H9 (cell line): ENCODE measurements around the gene CHRNA9. TPM values are rescaled to one million over a fixed set of nuclear protein-coding genes. Genes with fewer than 3 reads are reported as not detected.

Source experiments
- DNase-seq: peaks from one replicate; pipeline ENCODE4 v3.0.0-alpha.2; 2017
- H2AFZ ChIP-seq: one replicate; pipeline ENCODE4 v1.6.1; 2013; ENCODE audit warnings: mild to moderate bottlenecking, low read length, control low read depth, moderate library complexity
- H2AK5ac ChIP-seq: 2 replicates; pipeline ENCODE4 v1.6.1; 2013; ENCODE audit warnings: low read length, control low read depth, mixed read lengths; ENCODE audit not compliant: insufficient read length
- H2BK120ac ChIP-seq: one replicate; pipeline ENCODE4 v1.6.1; 2013; ENCODE audit warnings: low read depth, mild to moderate bottlenecking, low read length, control low read depth, inconsistent platforms; ENCODE audit not compliant: poor library complexity, severe bottlenecking
- H2BK12ac ChIP-seq: 2 replicates; pipeline ENCODE4 v1.6.1; 2013; ENCODE audit warnings: low read length, control low read depth, mixed read lengths, low read depth; ENCODE audit not compliant: insufficient read length
- H2BK15ac ChIP-seq: 2 replicates; pipeline ENCODE4 v1.6.1; 2013; ENCODE audit warnings: low read depth, low read length, control low read depth
- H2BK20ac ChIP-seq: one replicate; pipeline ENCODE4 v1.6.1; 2013; ENCODE audit warnings: low read depth, mild to moderate bottlenecking, low read length, control low read depth, inconsistent platforms; ENCODE audit not compliant: poor library complexity, severe bottlenecking
- H2BK5ac ChIP-seq: 2 replicates; pipeline ENCODE4 v1.6.1; 2013; ENCODE audit warnings: low read length, control low read depth, mixed read lengths; ENCODE audit not compliant: insufficient read length
- H3K14ac ChIP-seq: 2 replicates; pipeline ENCODE4 v1.6.1; 2013; ENCODE audit warnings: low read length, control low read depth; ENCODE audit not compliant: insufficient read depth
- H3K18ac ChIP-seq: 2 replicates; pipeline ENCODE4 v1.6.1; 2013; ENCODE audit warnings: low read depth, mild to moderate bottlenecking, mixed read lengths, low read length, control low read depth; ENCODE audit not compliant: insufficient read length
- H3K23ac ChIP-seq: 2 replicates; pipeline ENCODE4 v1.6.1; 2013; ENCODE audit warnings: low read length, control low read depth, mixed read lengths, low read depth; ENCODE audit not compliant: insufficient read length
- H3K23me2 ChIP-seq: 2 replicates; pipeline ENCODE4 v1.6.1; 2013; ENCODE audit warnings: low read depth, mild to moderate bottlenecking, mixed read lengths, low read length, control low read depth; ENCODE audit not compliant: insufficient read length, poor library complexity, severe bottlenecking
- H3K27ac ChIP-seq: 2 replicates; pipeline ENCODE4 v1.5.1; 2013; ENCODE audit warnings: low read length, control low read depth, mixed read lengths, low read depth; ENCODE audit not compliant: insufficient read length
- H3K27me3 ChIP-seq: 2 replicates; pipeline ENCODE4 v1.6.1; 2013; ENCODE audit warnings: low read length, control low read depth, inconsistent platforms; ENCODE audit not compliant: insufficient read depth
- H3K4ac ChIP-seq: 2 replicates; pipeline ENCODE4 v1.6.1; 2013; ENCODE audit warnings: low read depth, mild to moderate bottlenecking, control low read depth, inconsistent platforms, low read length, moderate library complexity
- H3K4me1 ChIP-seq: 2 replicates; pipeline ENCODE4 v1.6.1; 2013; ENCODE audit warnings: low read length, control low read depth, inconsistent platforms; ENCODE audit not compliant: insufficient read depth
- H3K4me2 ChIP-seq: 2 replicates; pipeline ENCODE4 v1.6.1; 2013; ENCODE audit warnings: low read length, control low read depth, mixed read lengths; ENCODE audit not compliant: insufficient read length, insufficient read depth
- H3K56ac ChIP-seq: 2 replicates; pipeline ENCODE4 v1.6.1; 2013; ENCODE audit warnings: low read depth, mild to moderate bottlenecking, mixed read lengths, low read length, control low read depth; ENCODE audit not compliant: insufficient read length
- H3K79me1 ChIP-seq: 2 replicates; pipeline ENCODE4 v1.6.1; 2013; ENCODE audit warnings: low read depth, mild to moderate bottlenecking, moderate library complexity, low read length, control low read depth, inconsistent platforms; ENCODE audit not compliant: insufficient read depth, poor library complexity, severe bottlenecking
- H3K79me2 ChIP-seq: 2 replicates; pipeline ENCODE4 v1.6.1; 2013; ENCODE audit warnings: low read length, control low read depth, inconsistent platforms; ENCODE audit not compliant: insufficient read depth
- H3K9ac ChIP-seq: 2 replicates; pipeline ENCODE4 v1.6.1; 2013; ENCODE audit warnings: low read length, control low read depth, mixed read lengths; ENCODE audit not compliant: insufficient read length; ENCODE audit errors: extremely low read depth
- H3K9me3 ChIP-seq: one replicate; pipeline ENCODE4 v1.6.1; 2013; ENCODE audit warnings: low read depth, low read length, inconsistent platforms; ENCODE audit not compliant: control insufficient read depth
- H3T11ph ChIP-seq: one replicate; pipeline ENCODE4 v1.6.1; 2013; ENCODE audit warnings: mild to moderate bottlenecking, low read length, control low read depth, inconsistent platforms
- H4K20me1 ChIP-seq: one replicate; pipeline ENCODE4 v1.6.1; 2013; ENCODE audit not compliant: control insufficient read depth, insufficient read length, insufficient read depth
- H4K5ac ChIP-seq: 2 replicates; pipeline ENCODE4 v1.6.1; 2013; ENCODE audit warnings: low read depth, mild to moderate bottlenecking, mixed read lengths, low read length, control low read depth; ENCODE audit not compliant: insufficient read length
- H4K8ac ChIP-seq: replicated peaks from 2 replicates; pipeline ENCODE4 v1.6.1; 2013; ENCODE audit warnings: low read length, control low read depth, mixed read lengths, low read depth; ENCODE audit not compliant: insufficient read length
- H4K91ac ChIP-seq: 2 replicates; pipeline ENCODE4 v1.6.1; 2013; ENCODE audit warnings: low read depth, mild to moderate bottlenecking, moderate library complexity, mixed read lengths, low read length, control low read depth; ENCODE audit not compliant: insufficient read length
- H3K27ac Mint-ChIP-seq, 3 experiments: 2 replicates in 2 of 3; 3 replicates in 1 of 3; pipeline ENCODE4 v1.8.0; 2020 to 2021; ENCODE audit warnings: mixed read lengths in 3 of 3, mild to moderate bottlenecking in 1 of 3, moderate library complexity in 1 of 3
- H3K27me3 Mint-ChIP-seq: 2 replicates; pipeline ENCODE4 v1.8.0; 2021; ENCODE audit warnings: low read depth, mild to moderate bottlenecking, moderate library complexity, mixed read lengths
- H3K36me3 Mint-ChIP-seq, 3 experiments: 2 replicates in 2 of 3; 3 replicates in 1 of 3; pipeline ENCODE4 v1.8.0; 2020 to 2021; ENCODE audit warnings: low read depth in 3 of 3, mixed read lengths in 3 of 3; ENCODE audit not compliant: insufficient read depth in 1 of 3
- H3K4me1 Mint-ChIP-seq, 2 experiments: 2 replicates each; pipeline ENCODE4 v1.8.0; 2020; ENCODE audit warnings: mixed read lengths in 2 of 2
- H3K4me3 Mint-ChIP-seq, 2 experiments: 2 replicates in 1 of 2; 3 replicates in 1 of 2; pipeline ENCODE4 v1.8.0; 2020 to 2021; ENCODE audit warnings: mild to moderate bottlenecking in 2 of 2, mixed read lengths in 2 of 2, moderate library complexity in 1 of 2
- H3K9me3 Mint-ChIP-seq, 2 experiments: 2 replicates in 1 of 2; 3 replicates in 1 of 2; pipeline ENCODE4 v1.8.0; 2020; ENCODE audit warnings: mild to moderate bottlenecking in 2 of 2, mixed read lengths in 2 of 2, moderate library complexity in 1 of 2
- CTCF ChIP-seq: fragments of 200-600 bp; sonication (generic); conservative IDR thresholded peaks from 3 replicates; pipeline ENCODE4 v1.8.0; 2021; ENCODE audit warnings: antibody characterized with exemption, mild to moderate bottlenecking
- WGBS: extraction: QIAGEN DNeasy Blood & Tissue Kit; methylation state at CpG from one replicate; pipeline ENCODE4 v1.1.7; 2013; ENCODE audit warnings: missing lambda C conversion rate, low lambda C conversion rate, mixed read lengths; ENCODE audit not compliant: insufficient read length; ENCODE audit errors: extremely low coverage; 5-methylcytosine and 5-hydroxymethylcytosine counted together
- total RNA-seq: library from RNA; stranded (reverse); gene quantifications from 2 replicates; pipeline ENCODE4 v1.2.1, GENCODE V29; 2021

The CHRNA9 gene
- total RNA-seq, 1 experiment from 2014 or later: 1.2 TPM

- no peak overlapping the region for H3K27ac ChIP-seq
- no peaks in the 10 kb centered on the region; a peak in 1 of 4 replicates for H3K4me1 Mint-ChIP-seq
These were observed 12.9 kb downstream of the CHRNA9 start for GRCh38 chr4:40348000-40348399.

More at GRCh38 chr4:40348000-40348399, 12.9 kb downstream of the CHRNA9 start:
- Mint-ChIP-seq H3K27me3 (no peaks in the 10 kb centered on the region), H3K36me3 (peaks cover 0 to 4% (median 1%) of the 10 kb centered on the region in 3 experiments; a peak in 2 of 7 replicates), H3K4me3 (no peak overlapping the region), H3K27ac (no peak overlapping the region), H3K9me3 (peaks cover 0 to 2% of the 10 kb centered on the region in 2 experiments; a peak in 1 of 5 replicates)
- H3K4me1 ChIP-seq: no peaks in the 10 kb centered on the region
- no peak overlapping the region for H3K18ac ChIP-seq
- H3K4me2 ChIP-seq: no peak overlapping the region
- no peaks in the 10 kb centered on the region for H3K23me2 ChIP-seq
- H3T11ph ChIP-seq: no peak overlapping the region
- no peak overlapping the region for H3K14ac ChIP-seq
- H4K5ac ChIP-seq: no peak overlapping the region
- no peak overlapping the region for H3K9ac ChIP-seq
- no peak overlapping the region for H3K4ac ChIP-seq
- no peaks in the 10 kb centered on the region for H3K9me3 ChIP-seq
- no peak overlapping the region for H4K91ac ChIP-seq
- H3K79me2 ChIP-seq: no peaks in the 10 kb centered on the region
- no peak overlapping the region for H2AK5ac ChIP-seq
- H2BK120ac ChIP-seq: no peak overlapping the region
- no peak overlapping the region for H3K23ac ChIP-seq
- no peak for TF ChIP-seq CTCF
- no peak overlapping the region for H2BK15ac ChIP-seq
- no peak overlapping the region for H2AFZ ChIP-seq
- no peaks in the 10 kb centered on the region for H4K20me1 ChIP-seq
- no peak overlapping the region for H4K8ac ChIP-seq
- no peaks in the 10 kb centered on the region for H3K27me3 ChIP-seq
- no peaks in the 10 kb centered on the region for H3K79me1 ChIP-seq
- H2BK12ac ChIP-seq: no peak overlapping the region
- no peak overlapping the region for H3K56ac ChIP-seq
- no peak overlapping the region for H2BK20ac ChIP-seq
- DNase-seq: no peak
- no CpG with 5 or more reads among the region's 2 CpGs for WGBS
- no peak overlapping the region for H2BK5ac ChIP-seq
